IgD-negative memory B cell (primary cell): ENCODE data around the gene ARL2. TPM values are rescaled to one million over a fixed set of nuclear protein-coding genes. Genes with fewer than 3 reads are reported as not detected.

Experiments
- H3K27ac Mint-ChIP-seq, 3 donors: one replicate each; pipeline ENCODE4 v1.8.0; 2020 to 2022; ENCODE audit warnings: mild to moderate bottlenecking in 3 of 3, mixed read lengths in 3 of 3, moderate library complexity in 1 of 3
- H3K27me3 Mint-ChIP-seq: one replicate; pipeline ENCODE4 v1.8.0; 2021; ENCODE audit warnings: mixed read lengths
- H3K36me3 Mint-ChIP-seq: one replicate; pipeline ENCODE4 v1.8.0; 2020; ENCODE audit warnings: mild to moderate bottlenecking, mixed read lengths
- H3K4me1 Mint-ChIP-seq, 3 donors: one replicate each; pipeline ENCODE4 v1.8.0; 2020 to 2022; ENCODE audit warnings: mixed read lengths in 3 of 3, mild to moderate bottlenecking in 1 of 3
- H3K4me3 Mint-ChIP-seq, 4 donors: one replicate each; pipeline ENCODE4 v1.8.0; 2020 to 2022; ENCODE audit warnings: mild to moderate bottlenecking in 4 of 4, mixed read lengths in 4 of 4, moderate library complexity in 3 of 4
- H3K9me3 Mint-ChIP-seq, 3 donors: one replicate each; pipeline ENCODE4 v1.8.0; 2020 to 2021; ENCODE audit warnings: mixed read lengths in 3 of 3, mild to moderate bottlenecking in 1 of 3
- polyA plus RNA-seq: library from polyadenylated mRNA; unstranded; fragments of 300-500 nt; fragmentation: Illumina TruSeq; gene quantifications from one replicate; pipeline ENCODE4 v1.2.3, GENCODE V29; 2021

Gene ARL2
- polyA plus RNA-seq, 1 donor from 2014 or later: 100 TPM

GRCh38 chr11:65045728-65046127 is 31.8 kb downstream of the ARL2 start:
- Mint-ChIP-seq H3K27ac (no peak overlapping the region), H3K27me3 (no peaks in the 10 kb centered on the region), H3K4me3 (no peak overlapping the region), H3K36me3 (peaks cover 11% of the 10 kb centered on the region), H3K9me3 (no peaks in the 10 kb centered on the region), H3K4me1 (peaks cover 7 to 12% (median 9%) of the 10 kb centered on the region in 3 donors)

GRCh38 chr11:65047581-65048422 is 33.8 kb downstream of the ARL2 start:
- Mint-ChIP-seq H3K4me3 (peak overlapping the region; percentile 56 to 93 (median 86)), H3K27me3 (no peaks in the 10 kb centered on the region), H3K36me3 (peaks cover 11% of the 10 kb centered on the region), H3K4me1 (peaks cover 5 to 8% (median 5%) of the 10 kb centered on the region in 3 donors), H3K9me3 (no peaks in the 10 kb centered on the region), H3K27ac (peak overlapping the region in 2 of 3 donors; percentile 8 to 65)

DNA sequence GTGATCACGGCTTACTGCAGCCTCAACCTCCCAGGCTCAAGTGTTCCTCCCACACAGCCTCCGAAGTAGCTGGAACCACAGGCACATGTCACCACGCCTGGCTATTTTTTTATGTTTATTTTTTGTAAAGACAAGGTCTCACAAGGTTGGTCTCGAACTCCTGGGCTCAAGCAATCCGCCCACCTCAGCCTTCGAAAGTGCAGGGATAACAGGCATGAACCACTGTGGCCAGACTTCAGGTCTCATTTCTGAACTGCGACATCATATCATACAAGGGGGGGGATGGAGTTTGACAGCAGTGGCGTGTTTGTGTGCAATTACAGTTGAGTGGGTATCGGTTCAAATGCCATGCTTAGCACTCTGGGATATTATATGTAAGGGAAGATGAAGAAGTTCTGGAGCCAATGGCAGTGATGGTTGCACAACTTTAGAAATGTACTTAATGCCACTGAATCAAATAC is 37.5 kb downstream of the ARL2 start:
- peak overlapping the region in 1 of 3 donors; percentile 23 for H3K27ac Mint-ChIP-seq
- H3K4me3 Mint-ChIP-seq: no peak overlapping the region
- H3K4me1 Mint-ChIP-seq: peaks cover 14 to 23% (median 22%) of the 10 kb centered on the region in 3 donors
- peaks cover 2% of the 10 kb centered on the region for H3K36me3 Mint-ChIP-seq
- H3K27me3 Mint-ChIP-seq: no peaks in the 10 kb centered on the region
- H3K9me3 Mint-ChIP-seq: peaks cover 0 to 1% (median 0%) of the 10 kb centered on the region in 3 donors

DNA sequence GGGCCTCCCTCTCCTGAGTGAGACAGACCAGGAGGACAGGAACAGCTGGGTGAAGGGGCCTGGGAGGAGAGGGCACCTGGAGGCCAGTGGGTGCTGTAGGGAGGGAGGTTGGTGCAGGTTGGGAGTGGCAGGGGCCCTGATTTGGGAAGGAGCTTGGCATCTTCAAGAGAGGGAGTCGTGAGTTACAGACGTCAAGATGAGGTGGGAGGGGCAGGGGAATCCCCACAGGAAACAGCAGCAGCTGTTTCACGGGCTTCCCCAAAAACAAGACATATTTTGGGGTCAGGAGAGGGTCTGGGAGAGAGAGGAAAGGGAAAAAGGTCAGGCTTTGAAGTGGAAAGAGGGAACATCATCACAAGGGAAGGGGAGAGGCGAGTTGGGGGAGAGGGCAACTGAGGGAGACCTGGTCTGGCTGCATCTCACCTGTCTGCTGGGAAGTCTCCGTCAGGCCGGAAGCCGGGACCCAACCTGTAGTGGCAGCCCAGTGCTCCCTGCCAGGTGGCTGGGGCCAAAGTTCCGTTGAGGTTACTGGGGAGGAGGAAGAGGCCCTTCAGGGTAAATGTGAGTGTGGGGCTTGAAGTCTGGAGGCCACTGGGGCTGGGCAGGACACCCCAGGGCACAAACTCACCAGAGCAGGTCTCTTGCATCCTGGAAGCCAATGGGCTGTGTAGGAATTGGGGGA is 40.0 kb downstream of the ARL2 start:
- peaks cover 0 to 1% (median 0%) of the 10 kb centered on the region in 3 donors for H3K9me3 Mint-ChIP-seq
- H3K4me1 Mint-ChIP-seq: peaks cover 14 to 17% (median 16%) of the 10 kb centered on the region in 3 donors
- no peaks in the 10 kb centered on the region for H3K36me3 Mint-ChIP-seq
- H3K27me3 Mint-ChIP-seq: no peaks in the 10 kb centered on the region
- H3K27ac Mint-ChIP-seq: peak overlapping the region in 2 of 3 donors; percentile 48 to 93
- peak overlapping the region; percentile 44 to 74 (median 54) for H3K4me3 Mint-ChIP-seq

- H3K4me1 Mint-ChIP-seq: peaks cover 14 to 17% (median 16%) of the 10 kb centered on the region in 3 donors
- no peaks in the 10 kb centered on the region for H3K27me3 Mint-ChIP-seq
- H3K36me3 Mint-ChIP-seq: no peaks in the 10 kb centered on the region
- H3K4me3 Mint-ChIP-seq: no peak overlapping the region
- peak overlapping the region in 1 of 3 donors; percentile 92 for H3K27ac Mint-ChIP-seq
- H3K9me3 Mint-ChIP-seq: peaks cover 0 to 1% (median 0%) of the 10 kb centered on the region in 3 donors
Measured at GRCh38 chr11:65055538-65055937, 41.6 kb downstream of the ARL2 start.

DNA sequence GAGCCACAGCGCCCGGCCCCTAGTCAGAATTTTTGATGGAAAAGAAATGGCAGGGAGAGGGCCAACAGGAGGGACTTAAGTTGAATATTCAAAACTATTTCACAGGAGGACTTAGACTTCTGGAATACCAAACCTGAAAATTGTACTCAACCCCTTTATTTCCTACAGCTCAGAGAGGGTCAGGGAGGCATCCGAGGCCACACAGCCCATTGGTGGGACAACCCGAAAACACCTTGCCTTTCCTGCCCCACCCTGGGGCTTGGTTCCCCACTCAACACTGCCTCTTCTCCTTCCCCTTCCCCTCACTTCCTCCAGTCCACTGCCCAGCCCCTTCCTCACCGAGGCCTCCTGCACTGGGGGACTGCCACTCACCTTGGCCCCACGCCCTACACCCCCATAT is 43.0 kb downstream of the ARL2 start:
- Mint-ChIP-seq H3K4me3 (no peak overlapping the region), H3K27ac (no peak overlapping the region), H3K36me3 (no peaks in the 10 kb centered on the region), H3K27me3 (peaks cover under 1% of the 10 kb centered on the region), H3K9me3 (peaks cover 0 to 1% (median 0%) of the 10 kb centered on the region in 3 donors), H3K4me1 (peaks cover 14 to 21% (median 17%) of the 10 kb centered on the region in 3 donors)

DNA sequence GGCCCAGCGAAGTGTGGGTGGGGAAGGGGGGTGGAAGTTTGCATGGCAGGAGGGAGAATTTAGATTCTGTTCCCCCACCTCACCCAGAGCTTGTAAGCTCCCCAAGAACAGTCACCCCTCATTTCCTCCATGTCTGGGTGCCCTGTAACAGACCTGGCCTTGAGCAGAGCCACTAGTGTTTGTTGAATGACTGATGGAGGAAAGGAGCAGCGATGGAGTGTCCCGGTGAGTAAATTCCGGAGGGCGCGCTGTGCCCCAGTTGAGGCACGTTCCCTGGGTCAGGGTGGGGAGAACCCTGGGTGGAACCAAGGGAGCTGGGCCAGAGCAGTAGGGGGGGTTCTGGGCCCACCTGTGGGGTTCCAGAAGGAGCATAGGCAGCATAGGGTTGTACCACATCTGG is 43.6 kb downstream of the ARL2 start:
- no peaks in the 10 kb centered on the region for H3K36me3 Mint-ChIP-seq
- H3K9me3 Mint-ChIP-seq: peaks cover 0 to 1% (median 0%) of the 10 kb centered on the region in 3 donors
- no peak overlapping the region for H3K27ac Mint-ChIP-seq
- H3K27me3 Mint-ChIP-seq: peaks cover 2% of the 10 kb centered on the region
- H3K4me1 Mint-ChIP-seq: peaks cover 14 to 24% (median 20%) of the 10 kb centered on the region in 3 donors
- no peak overlapping the region for H3K4me3 Mint-ChIP-seq

GRCh38 chr11:65058012-65058411 is 44.1 kb downstream of the ARL2 start:
- H3K27ac Mint-ChIP-seq: no peak overlapping the region
- peaks cover 0 to 1% (median 0%) of the 10 kb centered on the region in 3 donors for H3K9me3 Mint-ChIP-seq
- H3K27me3 Mint-ChIP-seq: peaks cover 2% of the 10 kb centered on the region

DNA sequence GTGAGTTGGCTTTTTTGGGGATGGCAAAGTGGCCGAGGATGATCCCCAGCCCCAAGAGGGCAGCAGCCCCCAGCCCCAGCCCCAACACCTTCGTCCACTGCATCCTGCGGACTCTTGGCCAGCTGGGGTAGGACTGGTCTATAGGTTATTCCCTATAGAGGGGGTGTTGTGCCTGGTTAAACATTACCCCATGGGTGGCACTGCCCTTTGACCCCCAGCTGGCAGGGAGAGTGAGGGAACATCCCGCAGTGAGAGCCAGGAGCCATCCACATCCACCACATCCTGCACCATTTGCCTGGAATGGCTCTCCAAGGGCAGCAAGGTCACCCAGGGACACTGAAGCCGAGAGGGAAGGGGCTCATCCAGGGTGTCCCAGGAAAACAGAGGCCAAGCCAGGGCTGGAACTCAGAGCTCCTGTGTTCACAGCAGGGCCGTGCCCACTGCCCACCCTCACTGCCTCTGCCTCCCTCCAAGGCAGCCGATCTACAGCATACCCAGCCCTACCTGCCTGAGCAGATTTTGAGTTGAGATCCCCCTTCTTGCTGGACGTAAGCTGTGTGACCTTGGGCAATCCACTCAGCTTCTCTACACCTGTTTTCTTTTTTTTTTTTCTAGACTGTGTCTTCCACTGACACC is 44.6 kb downstream of the ARL2 start, which contains the start of gene NAALADL1:
Gene NAALADL1, minus strand, starts transcription at position 135 of the 636 bp plus-strand sequence. Its CDS starts 32 bp downstream, at position 103.
- H3K9me3 Mint-ChIP-seq: no peaks in the 10 kb centered on the region
- no peaks in the 10 kb centered on the region for H3K36me3 Mint-ChIP-seq
- no peak within 1 kb of the TSS for H3K4me3 Mint-ChIP-seq
- H3K27ac Mint-ChIP-seq: no peak within 1 kb of the TSS
- H3K27me3 Mint-ChIP-seq: peaks cover 2% of the 10 kb centered on the region
- peaks cover 12 to 22% (median 17%) of the 10 kb centered on the region in 3 donors for H3K4me1 Mint-ChIP-seq

More at GRCh38 chr11:65058012-65058411, 44.1 kb downstream of the ARL2 start:
- Mint-ChIP-seq H3K4me3 (no peak overlapping the region), H3K36me3 (no peaks in the 10 kb centered on the region), H3K4me1 (peaks cover 14 to 24% (median 20%) of the 10 kb centered on the region in 3 donors)

- Mint-ChIP-seq H3K9me3 (no peaks in the 10 kb centered on the region), H3K4me3 (peak overlapping the region in 1 of 4 donors; percentile 30), H3K27me3 (peaks cover 2% of the 10 kb centered on the region), H3K36me3 (no peaks in the 10 kb centered on the region), H3K27ac (no peak overlapping the region), H3K4me1 (peaks cover 4 to 13% (median 9%) of the 10 kb centered on the region in 3 donors)
Measured at GRCh38 chr11:65059523-65059922, 45.6 kb downstream of the ARL2 start.

DNA sequence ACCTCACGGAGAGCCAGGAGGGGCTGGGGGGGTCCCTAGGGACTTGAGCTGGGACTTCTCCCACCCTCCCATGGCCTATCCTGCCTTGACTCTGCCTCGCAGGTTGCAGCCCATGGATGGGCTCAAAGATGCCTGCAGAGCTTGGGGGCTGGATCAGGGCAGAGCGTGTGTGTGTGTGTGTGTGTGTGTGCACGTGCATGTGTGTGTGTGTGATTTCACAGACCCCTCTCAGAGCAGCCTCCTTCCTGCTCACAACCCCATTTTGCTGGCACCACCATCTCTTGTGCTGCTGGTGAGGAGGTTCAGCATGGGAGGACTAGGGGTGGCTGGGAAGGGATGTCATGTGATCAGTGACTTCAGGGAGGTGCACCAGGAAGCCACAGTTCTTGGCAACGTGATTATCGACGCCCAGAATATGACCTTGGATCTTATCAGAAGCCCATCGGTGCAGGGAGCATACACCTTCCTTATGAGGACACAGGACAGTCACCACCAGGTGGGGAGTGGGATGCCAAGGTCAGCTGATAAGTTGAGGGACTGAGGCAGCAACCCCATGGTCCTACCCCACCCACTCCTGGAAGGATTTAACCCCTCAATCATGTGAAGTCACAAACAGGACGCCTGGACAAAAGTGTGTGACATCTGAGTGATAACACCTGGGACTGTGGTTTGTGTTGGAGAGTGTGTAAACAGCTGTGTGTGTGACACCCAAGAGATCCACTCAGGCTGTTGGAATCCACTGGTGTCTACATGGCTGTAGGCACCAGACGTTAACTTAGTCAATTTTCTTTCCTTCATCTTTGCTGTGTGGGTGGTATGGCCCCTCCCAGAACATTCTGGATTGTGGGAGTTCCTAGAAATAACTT is 46.2 kb downstream of the ARL2 start:
- Mint-ChIP-seq H3K27me3 (peaks cover 2% of the 10 kb centered on the region), H3K4me1 (peaks cover 4 to 10% (median 9%) of the 10 kb centered on the region in 3 donors), H3K36me3 (no peaks in the 10 kb centered on the region), H3K4me3 (peak overlapping the region in 1 of 4 donors; percentile 30), H3K9me3 (no peaks in the 10 kb centered on the region), H3K27ac (no peak overlapping the region)

- Mint-ChIP-seq H3K4me3 (no peak overlapping the region), H3K9me3 (no peaks in the 10 kb centered on the region), H3K27me3 (peaks cover 2% of the 10 kb centered on the region), H3K4me1 (peaks cover 0 to 8% (median 5%) of the 10 kb centered on the region in 3 donors), H3K27ac (no peak overlapping the region), H3K36me3 (no peaks in the 10 kb centered on the region)
Measured at GRCh38 chr11:65060913-65061408, 47.0 kb downstream of the ARL2 start.

GRCh38 chr11:65063532-65063931 is 49.6 kb downstream of the ARL2 start:
- Mint-ChIP-seq H3K9me3 (no peaks in the 10 kb centered on the region), H3K4me3 (no peak overlapping the region), H3K27ac (no peak overlapping the region), H3K36me3 (no peaks in the 10 kb centered on the region), H3K27me3 (peaks cover 2% of the 10 kb centered on the region), H3K4me1 (peaks cover 0 to 8% (median 3%) of the 10 kb centered on the region in 3 donors)

DNA sequence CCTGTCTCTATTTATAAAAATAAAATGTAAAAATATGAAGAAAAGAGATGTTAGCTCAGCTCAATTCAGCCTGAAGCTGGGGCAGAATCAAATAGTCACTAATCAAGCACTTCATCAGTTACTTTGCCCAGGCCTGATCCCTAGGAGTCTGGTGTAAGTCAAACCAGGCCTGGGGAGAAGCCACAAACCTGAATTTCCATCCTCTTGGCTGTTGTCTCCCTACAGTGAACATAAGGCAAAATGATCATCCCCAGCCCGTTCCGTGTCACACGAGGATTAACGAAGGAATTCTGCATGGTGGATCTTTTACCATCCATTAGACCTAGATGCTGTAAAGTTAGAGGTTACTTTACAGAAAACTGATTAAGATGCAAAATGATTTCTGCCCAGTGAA is 50.9 kb downstream of the ARL2 start:
- Mint-ChIP-seq H3K4me1 (peaks cover 0 to 9% (median 3%) of the 10 kb centered on the region in 3 donors), H3K27me3 (peaks cover 2% of the 10 kb centered on the region), H3K36me3 (no peaks in the 10 kb centered on the region), H3K4me3 (no peak overlapping the region), H3K9me3 (no peaks in the 10 kb centered on the region), H3K27ac (no peak overlapping the region)
